BLaER1 (cell line): ENCODE measurements around the gene ALKAL2.
A peak's percentile ranks its signal among the peaks of the same experiment; 100 is the strongest.

Experiments used
- H3K27ac ChIP-seq: shearing (Covaris generic); formaldehyde crosslinking; 2 replicates; pipeline ENCODE4 v1.8.1; 2022
- H3K27me3 ChIP-seq: shearing (Covaris generic); formaldehyde crosslinking; 2 replicates; pipeline ENCODE4 v1.8.1; 2022
- H3K36me3 ChIP-seq: shearing (Covaris generic); formaldehyde crosslinking; 2 replicates; pipeline ENCODE4 v1.8.1; 2022
- H3K4me1 ChIP-seq: shearing (Covaris generic); formaldehyde crosslinking; 2 replicates; pipeline ENCODE4 v1.8.1; 2022
- H3K4me2 ChIP-seq: shearing (Covaris generic); formaldehyde crosslinking; 2 replicates; pipeline ENCODE4 v1.8.1; 2022
- H3K4me3 ChIP-seq: shearing (Covaris generic); formaldehyde crosslinking; 2 replicates; pipeline ENCODE4 v1.8.1; 2022
- H3K9ac ChIP-seq: shearing (Covaris generic); formaldehyde crosslinking; 2 replicates; pipeline ENCODE4 v1.8.1; 2022
- H3K9me3 ChIP-seq: shearing (Covaris generic); formaldehyde crosslinking; 2 replicates; pipeline ENCODE4 v1.8.1; 2022
- H4K20me1 ChIP-seq: shearing (Covaris generic); formaldehyde crosslinking; 2 replicates; pipeline ENCODE4 v1.8.1; 2022
- Cebpa-rat ChIP-seq: shearing (Covaris generic); IDR thresholded peaks from 2 replicates; pipeline ENCODE4 v1.8.1; 2022

ALKAL2 gene

GRCh38 chr2:253202-253638 is 34.7 kb downstream of the ALKAL2 start:
- H3K4me3 ChIP-seq = no peak overlapping the region
- H4K20me1 ChIP-seq = no peaks in the 10 kb centered on the region
- H3K27me3 ChIP-seq = no peaks in the 10 kb centered on the region
- no peak overlapping the region for H3K27ac ChIP-seq
- no peak for TF ChIP-seq Cebpa-rat
- no peak overlapping the region for H3K9ac ChIP-seq
- no peak overlapping the region for H3K4me2 ChIP-seq
- peaks cover 11% of the 10 kb centered on the region for H3K4me1 ChIP-seq
- peaks cover 44% of the 10 kb centered on the region for H3K36me3 ChIP-seq
- H3K9me3 ChIP-seq = peaks cover 10% of the 10 kb centered on the region

- Histone ChIP-seq H3K4me1 (peaks cover 6% of the 10 kb centered on the region; the same call in 1 of the 2 replicates), H4K20me1 (no peaks in the 10 kb centered on the region), H3K9ac (no peak overlapping the region), H3K27me3 (no peaks in the 10 kb centered on the region), H3K36me3 (peaks cover 46% of the 10 kb centered on the region), H3K27ac (no peak overlapping the region), H3K4me2 (no peak overlapping the region), H3K9me3 (no peaks in the 10 kb centered on the region), H3K4me3 (no peak overlapping the region)
- TF ChIP-seq Cebpa-rat = no peak
Measured at GRCh38 chr2:252001-252602, 35.8 kb downstream of the ALKAL2 start.

- Histone ChIP-seq H3K4me3 (no peak overlapping the region), H3K4me1 (peaks cover 7% of the 10 kb centered on the region), H3K9me3 (peaks cover 3% of the 10 kb centered on the region), H3K9ac (no peak overlapping the region), H3K27me3 (no peaks in the 10 kb centered on the region), H3K4me2 (no peak overlapping the region), H3K27ac (no peak overlapping the region), H3K36me3 (peaks cover 69% of the 10 kb centered on the region), H4K20me1 (no peaks in the 10 kb centered on the region)
- TF ChIP-seq Cebpa-rat = no peak
Measured at GRCh38 chr2:249538-250042, 38.3 kb downstream of the ALKAL2 start.

- Histone ChIP-seq H3K4me3 (no peak overlapping the region), H3K4me2 (no peak overlapping the region), H3K9ac (no peak overlapping the region), H3K4me1 (peaks cover 4% of the 10 kb centered on the region; the same call in 1 of the 2 replicates), H3K36me3 (peaks cover 78% of the 10 kb centered on the region), H3K27me3 (no peaks in the 10 kb centered on the region), H4K20me1 (no peaks in the 10 kb centered on the region), H3K9me3 (peaks cover 12% of the 10 kb centered on the region), H3K27ac (no peak overlapping the region)
- no peak for TF ChIP-seq Cebpa-rat
Measured at GRCh38 chr2:248724-249123, 39.2 kb downstream of the ALKAL2 start.

- H3K27me3 ChIP-seq = no peaks in the 10 kb centered on the region
- H4K20me1 ChIP-seq = no peaks in the 10 kb centered on the region
- peaks cover 4% of the 10 kb centered on the region; the same call in 1 of the 2 replicates for H3K4me1 ChIP-seq
- no peak overlapping the region for H3K4me3 ChIP-seq
- H3K9ac ChIP-seq = no peak overlapping the region
- no peak for TF ChIP-seq Cebpa-rat
- no peak overlapping the region for H3K4me2 ChIP-seq
- peaks cover 26% of the 10 kb centered on the region for H3K9me3 ChIP-seq
- H3K27ac ChIP-seq = no peak overlapping the region
- peaks cover 80% of the 10 kb centered on the region for H3K36me3 ChIP-seq
Measured at GRCh38 chr2:246489-247144, 41.3 kb downstream of the ALKAL2 start.

GRCh38 chr2:244547-244946 is 43.3 kb downstream of the ALKAL2 start:
- Histone ChIP-seq H3K27me3 (no peaks in the 10 kb centered on the region), H3K9me3 (peaks cover 26% of the 10 kb centered on the region), H3K4me1 (peaks cover 4% of the 10 kb centered on the region; the same call in 1 of the 2 replicates), H3K27ac (no peak overlapping the region), H3K9ac (no peak overlapping the region), H3K4me2 (no peak overlapping the region), H3K36me3 (peaks cover 84% of the 10 kb centered on the region), H4K20me1 (no peaks in the 10 kb centered on the region), H3K4me3 (no peak overlapping the region)
- TF ChIP-seq Cebpa-rat = no peak

- peaks cover 17% of the 10 kb centered on the region for H3K4me1 ChIP-seq
- peaks cover 77% of the 10 kb centered on the region for H3K36me3 ChIP-seq
- H3K27ac ChIP-seq = peak overlapping the region; percentile 45; the same call in 1 of the 2 replicates
- no peak for TF ChIP-seq Cebpa-rat
- no peak overlapping the region for H3K9ac ChIP-seq
- peak overlapping the region; percentile 37 for H3K4me2 ChIP-seq
- peaks cover 15% of the 10 kb centered on the region for H3K9me3 ChIP-seq
- no peaks in the 10 kb centered on the region for H4K20me1 ChIP-seq
- no peaks in the 10 kb centered on the region for H3K27me3 ChIP-seq
- H3K4me3 ChIP-seq = no peak overlapping the region
Measured at GRCh38 chr2:238869-239268, 49.0 kb downstream of the ALKAL2 start.

- no peaks in the 10 kb centered on the region for H4K20me1 ChIP-seq
- H3K27ac ChIP-seq = peak overlapping the region; percentile 45; the same call in 1 of the 2 replicates
- no peak for TF ChIP-seq Cebpa-rat
- H3K4me2 ChIP-seq = peak overlapping the region; percentile 37
- H3K36me3 ChIP-seq = peaks cover 74% of the 10 kb centered on the region
- peaks cover 17% of the 10 kb centered on the region for H3K4me1 ChIP-seq
- no peak overlapping the region for H3K9ac ChIP-seq
- H3K27me3 ChIP-seq = no peaks in the 10 kb centered on the region
- H3K4me3 ChIP-seq = no peak overlapping the region
- peaks cover 11% of the 10 kb centered on the region for H3K9me3 ChIP-seq
Measured at GRCh38 chr2:238431-238830, 49.5 kb downstream of the ALKAL2 start.

- Histone ChIP-seq H3K4me3 (no peak overlapping the region), H3K27ac (peak overlapping the region; percentile 45; the same call in 1 of the 2 replicates), H3K4me1 (peaks cover 17% of the 10 kb centered on the region), H4K20me1 (no peaks in the 10 kb centered on the region), H3K27me3 (no peaks in the 10 kb centered on the region), H3K9me3 (peaks cover 5% of the 10 kb centered on the region; the same call in 1 of the 2 replicates), H3K9ac (no peak overlapping the region), H3K36me3 (peaks cover 73% of the 10 kb centered on the region), H3K4me2 (peak overlapping the region; percentile 37)
- TF ChIP-seq Cebpa-rat = no peak
Measured at GRCh38 chr2:237878-238277, 50.0 kb downstream of the ALKAL2 start.

GRCh38 chr2:236993-237539 is 50.8 kb downstream of the ALKAL2 start:
- Histone ChIP-seq H3K36me3 (peaks cover 70% of the 10 kb centered on the region), H3K4me3 (no peak overlapping the region), H3K9me3 (no peaks in the 10 kb centered on the region; the same call in 1 of the 2 replicates), H3K4me1 (peaks cover 17% of the 10 kb centered on the region), H3K27me3 (no peaks in the 10 kb centered on the region), H3K27ac (no peak overlapping the region), H4K20me1 (no peaks in the 10 kb centered on the region), H3K9ac (no peak overlapping the region), H3K4me2 (no peak overlapping the region)
- TF ChIP-seq Cebpa-rat = no peak
